Activated T-cell treated with anti-CD3 and anti-CD28 coated beads for 1 hour (primary cell): ENCODE measurements around the gene ZNF844.
"Not testable (repeated sequence)": the region's sequence is repeated elsewhere in the genome, so short reads cannot be mapped to it uniquely, and the experiment has no call there.

ENCODE experiments used
- DNase-seq: peaks from one replicate; pipeline ENCODE4 v3.0.0-alpha.2; 2020; ENCODE audit warnings: low read depth

Gene ZNF844

GRCh38 chr19:12064590-12065538 lies at the start of gene ZNF844:
Gene ZNF844 (plus strand): TSS chr19:12064731. CDS start chr19:12064874, 143 bp downstream.
- peak; percentile 62 for DNase-seq

DNA sequence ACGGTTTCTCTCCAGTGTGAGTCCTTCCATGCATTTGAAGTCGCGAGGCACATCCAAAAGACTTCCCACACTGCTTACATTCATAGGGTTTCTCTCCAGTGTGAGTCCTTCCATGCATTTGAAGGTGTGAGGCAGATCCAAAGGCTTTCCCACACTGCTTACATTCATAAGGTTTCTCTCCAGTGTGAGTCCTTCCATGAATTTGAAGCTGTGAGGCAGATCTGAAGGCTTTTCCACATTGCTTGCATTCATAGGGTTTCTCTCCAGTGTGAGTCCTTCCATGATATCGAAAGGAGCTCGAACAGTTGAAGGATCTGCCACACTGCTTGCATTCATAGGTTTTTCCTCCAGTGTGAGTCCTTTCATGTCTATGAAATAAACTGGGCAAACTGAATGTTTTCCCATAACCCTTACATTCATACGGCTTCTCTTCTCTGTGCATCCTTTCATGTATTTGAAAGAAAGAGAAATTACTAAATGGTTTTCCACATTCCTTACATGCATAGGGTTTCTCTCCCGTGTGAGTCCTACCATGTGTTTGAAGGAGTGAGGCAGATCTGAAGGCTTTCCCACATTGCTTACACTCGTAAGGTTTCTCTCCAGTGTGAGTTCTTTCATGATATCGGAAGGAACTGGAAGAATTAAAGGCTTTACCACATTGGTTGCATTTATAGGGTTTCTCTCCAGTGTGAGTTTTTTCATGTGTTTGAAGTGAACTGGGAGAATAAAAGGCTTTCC lies 49.3 kb upstream of the ZNF844 start:
- DNase-seq, result no peak

DNA sequence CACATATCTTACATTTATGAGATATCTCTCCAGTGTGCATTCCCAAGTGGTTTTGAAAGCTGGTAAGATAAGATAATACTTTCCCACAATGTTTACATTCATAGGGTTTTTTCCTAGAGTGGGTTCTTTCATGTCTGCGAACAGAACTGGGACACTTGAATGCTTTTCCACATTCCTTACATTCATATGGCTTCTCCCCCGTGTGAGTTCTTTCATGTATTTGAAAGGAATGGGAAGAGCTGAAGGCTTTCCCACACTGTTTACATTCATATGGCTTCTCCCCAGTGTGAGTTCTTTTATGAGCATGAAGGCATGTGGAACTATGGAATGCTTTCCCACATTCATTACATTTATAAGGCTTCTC lies 48.8 kb upstream of the ZNF844 start:
- no peak for DNase-seq

DNA sequence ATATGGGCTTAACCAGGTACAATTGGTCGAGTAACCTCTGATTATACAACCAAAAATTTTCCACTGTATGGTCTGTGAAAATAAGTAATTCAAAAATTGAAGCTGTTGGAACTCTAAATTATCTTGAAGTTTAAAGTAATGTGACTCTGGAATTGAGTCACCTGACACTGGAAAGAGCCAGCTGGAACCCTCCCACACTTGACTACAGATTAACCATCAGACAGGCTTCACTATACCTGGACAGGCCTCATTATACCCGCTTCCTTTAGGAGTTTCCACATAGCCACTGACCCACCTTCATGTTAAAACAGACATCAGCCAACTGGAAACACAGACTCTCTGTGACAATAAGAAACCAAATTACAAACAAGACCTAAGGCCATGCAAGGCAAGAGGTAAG lies 30.3 kb upstream of the ZNF844 start:
- DNase-seq, result no peak

DNA sequence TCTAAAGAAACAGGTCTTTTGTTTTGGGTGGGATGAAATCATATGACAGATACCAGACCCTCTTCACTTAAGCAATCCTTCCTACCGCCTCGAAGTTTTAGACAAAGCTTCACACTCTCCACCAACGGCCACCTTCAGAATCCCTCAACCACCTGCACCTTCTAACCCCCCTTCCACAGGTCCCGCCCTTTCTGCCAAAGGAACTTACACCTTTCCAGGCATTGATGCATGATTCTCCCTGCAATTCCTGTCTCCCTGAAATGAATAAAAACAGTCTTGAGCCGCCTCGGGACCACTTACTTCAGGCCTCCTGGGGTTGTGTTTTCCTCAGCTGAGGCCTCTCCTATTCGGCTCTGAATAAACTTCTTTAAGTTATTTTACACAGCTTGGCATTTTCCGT lies 29.9 kb upstream of the ZNF844 start:
- no peak for DNase-seq

GRCh38 chr19:12035220-12036172 lies 29.0 kb upstream of the ZNF844 start, which contains the start of gene ZNF433:
Gene ZNF433 (minus strand): TSS chr19:12035679. CDS start chr19:12035539, 140 bp downstream.
- DNase-seq, result peak; percentile 60

- no peak for DNase-seq
These were observed 21.6 kb upstream of the ZNF844 start for GRCh38 chr19:12042893-12043292.

DNA sequence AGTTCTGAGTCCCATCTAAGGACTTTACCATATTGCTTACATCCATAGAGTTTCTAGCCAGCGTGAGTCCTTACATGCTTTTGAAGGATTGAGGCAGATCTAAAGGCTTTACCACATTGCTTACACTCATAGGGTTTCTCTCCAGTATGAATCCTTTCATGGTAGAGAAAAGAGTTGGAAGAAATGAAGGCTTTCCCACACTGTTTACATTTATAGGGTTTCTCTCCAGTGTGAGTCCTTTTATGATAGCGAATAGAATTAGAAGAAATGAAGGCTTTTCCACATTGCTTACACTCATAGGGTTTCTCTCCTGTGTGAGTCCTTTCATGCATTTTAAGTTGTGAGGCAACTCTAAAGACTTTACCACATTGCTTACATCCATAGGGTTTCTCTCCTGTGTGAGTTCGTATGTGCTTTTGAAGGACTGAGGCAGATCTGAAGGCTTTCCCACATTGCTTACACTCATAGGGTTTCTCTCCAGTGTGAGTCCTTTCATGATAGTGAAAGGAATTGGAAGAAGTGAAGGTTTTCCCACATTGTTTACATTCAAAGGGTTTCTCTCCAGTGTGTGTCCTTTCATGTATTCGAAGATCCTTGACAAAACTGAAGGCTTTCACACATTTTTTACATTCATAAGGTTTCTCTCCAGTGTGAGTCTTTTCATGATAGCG lies 20.6 kb upstream of the ZNF844 start:
- no peak for DNase-seq

GRCh38 chr19:12047868-12048267 lies 16.7 kb upstream of the ZNF844 start:
- DNase-seq, result no peak

- DNase-seq, result no peak
These were observed 12.4 kb upstream of the ZNF844 start for GRCh38 chr19:12052091-12052496.

GRCh38 chr19:12052497-12053169 lies 11.9 kb upstream of the ZNF844 start, which contains the start of gene ZNF878:
Gene ZNF878 (minus strand): TSS chr19:12052961. CDS start chr19:12052801, 160 bp downstream.
- DNase-seq, result peak; percentile 29

GRCh38 chr19:12055784-12056183 lies 8.7 kb upstream of the ZNF844 start:
- no peak for DNase-seq

- no peak for DNase-seq
These were observed 11.1 kb downstream of the ZNF844 start for GRCh38 chr19:12075538-12076139.

DNA sequence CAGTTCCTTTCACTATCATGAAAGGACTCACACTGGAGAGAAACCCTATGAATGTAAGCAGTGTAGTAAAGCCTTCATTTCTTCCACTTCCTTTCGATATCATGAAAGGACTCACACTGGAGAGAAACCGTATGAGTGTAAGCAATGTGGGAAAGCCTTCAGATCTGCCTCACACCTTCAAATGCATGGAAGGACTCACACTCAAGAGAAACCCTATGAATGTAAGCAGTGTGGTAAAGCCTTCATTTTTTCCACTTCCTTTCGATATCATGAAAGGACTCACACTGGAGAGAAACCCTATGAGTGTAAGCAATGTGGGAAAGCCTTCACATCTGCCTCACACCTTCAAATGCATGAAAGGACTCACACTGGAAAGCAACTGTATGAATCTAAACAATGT lies 11.8 kb downstream of the ZNF844 start:
- not testable (repeated sequence) for DNase-seq

- no peak for DNase-seq
These were observed 12.8 kb downstream of the ZNF844 start for GRCh38 chr19:12077375-12077774.

GRCh38 chr19:12083336-12083735 lies 18.8 kb downstream of the ZNF844 start:
- not testable (repeated sequence) for DNase-seq

GRCh38 chr19:12085074-12085818 lies 20.7 kb downstream of the ZNF844 start:
- no peak for DNase-seq

DNA sequence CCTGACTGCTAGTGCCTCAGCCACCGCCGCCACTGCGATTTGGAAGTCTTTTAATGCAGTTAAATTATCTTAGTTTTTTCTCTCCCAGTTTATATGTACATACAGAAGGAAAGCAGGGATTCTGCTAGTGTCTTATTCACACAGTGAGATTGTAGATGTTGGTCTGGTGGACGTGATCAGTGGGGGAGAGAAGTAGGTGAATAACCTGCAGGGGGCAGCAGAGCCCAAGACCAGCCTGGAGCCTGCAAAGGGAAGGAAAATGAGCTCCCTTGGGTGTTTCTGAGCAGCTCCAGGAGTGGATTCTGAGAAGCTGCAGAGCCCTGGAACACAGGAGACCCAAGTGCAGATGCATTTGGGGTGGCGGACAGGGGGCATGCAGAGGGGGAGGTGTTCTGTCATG lies 26.3 kb downstream of the ZNF844 start:
- peak; percentile 51 for DNase-seq
